ENCODE data around the gene FYB2. TPM values are rescaled to one million over a fixed set of nuclear protein-coding genes. Genes with fewer than 3 reads are reported as not detected.

The FYB2 gene
- total RNA-seq, 1 experiment from 2014 or later: not detected

GRCh38 chr1:56825436-56825835, 6.2 kb upstream of the FYB2 start:
- ChIA-PET CTCF (no interaction called here), RAD21 (ENCODE audit: low non-redundant PET in 1 of 2, low total read pairs in 2 of 2, uncharacterized antibody in 2 of 2, unreplicated experiment in 2 of 2) (no interaction called here), POLR2A (no interaction called here)
- H3K4me1 ChIP-seq (ENCODE audit: control insufficient read depth in 1 of 2, insufficient read depth in 2 of 2, low read length in 2 of 2): no peaks in the 10 kb centered on the region
- H2AFZ ChIP-seq (ENCODE audit: low read depth, low read length, poor library complexity, severe bottlenecking): no peak overlapping the region
- no peaks in the 10 kb centered on the region for H3K9me2 ChIP-seq (ENCODE audit: insufficient read depth)
- no peak overlapping the region for H3K4me2 ChIP-seq (ENCODE audit: low read length)
- DNase-seq (ENCODE audit: low read depth, low spot score) (no peak), ATAC-seq (no peak)
- H3K9me3 ChIP-seq (ENCODE audit: control insufficient read depth in 1 of 2, insufficient read depth in 1 of 2, low read depth in 1 of 2, low read length in 2 of 2): no peaks in the 10 kb centered on the region
- no peak overlapping the region for H3K9ac ChIP-seq (ENCODE audit: low read length)
- no peaks in the 10 kb centered on the region for H3K79me2 ChIP-seq (ENCODE audit: insufficient read depth, low read length)
- no peak overlapping the region for H3K27ac ChIP-seq (ENCODE audit: low read depth, low read length)
- no peaks in the 10 kb centered on the region for H4K20me1 ChIP-seq (ENCODE audit: insufficient read depth)
- BruUV-seq (replicated peaks): no TSS peak
- H3K27me3 ChIP-seq (ENCODE audit: insufficient read depth, low read length): peaks cover 12% of the 10 kb centered on the region
- TF ChIP-seq ZNF274 (IDR thresholded peaks at IDR 0.05; ENCODE audit: low read depth, low read length) (no peak), ELF1 (IDR thresholded peaks at IDR 0.05; ENCODE audit: borderline replicate concordance, low read depth) (no peak), CTCF (IDR thresholded peaks at IDR 0.05 in 2 of 3, conservative IDR thresholded peaks at IDR 0.05 in 1 of 3; ENCODE audit: borderline replicate concordance in 1 of 3, insufficient read depth in 1 of 3, low read depth in 2 of 3, low read length in 2 of 3) (no peak), MAX (IDR thresholded peaks at IDR 0.05) (no peak), ZFX (IDR thresholded peaks at IDR 0.05) (no peak), JUND (IDR thresholded peaks at IDR 0.05) (no peak)
- no peaks in the 10 kb centered on the region for H3K36me3 ChIP-seq (ENCODE audit: control insufficient read depth in 1 of 2, insufficient read depth in 2 of 2, low read length in 2 of 2)
- intact Hi-C loops (cut with micrococcal nuclease): no loop called here
- H3K4me3 ChIP-seq (replicated peaks in 1 of 2; ENCODE audit: low read depth in 1 of 2, low read length in 2 of 2): no peak overlapping the region

GRCh38 chr1:56824938-56825337, 5.7 kb upstream of the FYB2 start:
- POLR2A ChIA-PET: no interaction called here
- peaks cover 12% of the 10 kb centered on the region for H3K27me3 ChIP-seq (ENCODE audit: insufficient read depth, low read length)
- RAD21 ChIA-PET (ENCODE audit: low non-redundant PET in 1 of 2, low total read pairs in 2 of 2, uncharacterized antibody in 2 of 2, unreplicated experiment in 2 of 2): no interaction called here
- no TSS peak for BruUV-seq (replicated peaks)
- H3K9me2 ChIP-seq (ENCODE audit: insufficient read depth): no peaks in the 10 kb centered on the region
- H3K4me3 ChIP-seq (replicated peaks in 1 of 2; ENCODE audit: low read depth in 1 of 2, low read length in 2 of 2): no peak overlapping the region
- intact Hi-C loops (cut with micrococcal nuclease): no loop called here
- no peaks in the 10 kb centered on the region for H3K36me3 ChIP-seq (ENCODE audit: control insufficient read depth in 1 of 2, insufficient read depth in 2 of 2, low read length in 2 of 2)
- no peaks in the 10 kb centered on the region for H3K9me3 ChIP-seq (ENCODE audit: control insufficient read depth in 1 of 2, insufficient read depth in 1 of 2, low read depth in 1 of 2, low read length in 2 of 2)
- no peaks in the 10 kb centered on the region for H4K20me1 ChIP-seq (ENCODE audit: insufficient read depth)
- TF ChIP-seq MAX (IDR thresholded peaks at IDR 0.05) (no peak), EZH2phosphoT487 (IDR thresholded peaks at IDR 0.05; ENCODE audit: borderline replicate concordance) (no peak), SIN3A (IDR thresholded peaks at IDR 0.05; ENCODE audit: low read depth) (no peak), EZH2 (IDR thresholded peaks at IDR 0.05) (no peak), ZFX (IDR thresholded peaks at IDR 0.05) (no peak), TCF7L2 (IDR thresholded peaks at IDR 0.05; ENCODE audit: borderline replicate concordance, extremely low read depth, insufficient read depth, insufficient read length) (no peak), FOSL1 (IDR thresholded peaks at IDR 0.05; ENCODE audit: low read depth) (no peak)
- no peak overlapping the region for H3K27ac ChIP-seq (ENCODE audit: low read depth, low read length)
- DNase-seq (ENCODE audit: low read depth, low spot score) (no peak), ATAC-seq (no peak)
- no peaks in the 10 kb centered on the region for H3K4me1 ChIP-seq (ENCODE audit: control insufficient read depth in 1 of 2, insufficient read depth in 2 of 2, low read length in 2 of 2)
- no peak overlapping the region for H3K4me2 ChIP-seq (ENCODE audit: low read length)
- H3K79me2 ChIP-seq (ENCODE audit: insufficient read depth, low read length): no peaks in the 10 kb centered on the region
- no peak overlapping the region for H3K9ac ChIP-seq (ENCODE audit: low read length)
- no peak overlapping the region for H2AFZ ChIP-seq (ENCODE audit: low read depth, low read length, poor library complexity, severe bottlenecking)
- CTCF ChIA-PET: no interaction called here
